ENCODE results near the gene DTX3L. TPM values are rescaled to one million over a fixed set of nuclear protein-coding genes. Genes with fewer than 3 reads are reported as not detected.

The DTX3L gene
- total and polyA plus RNA-seq, 2 experiments from 2014 or later, result 1.8 to 6.8 TPM

DNA sequence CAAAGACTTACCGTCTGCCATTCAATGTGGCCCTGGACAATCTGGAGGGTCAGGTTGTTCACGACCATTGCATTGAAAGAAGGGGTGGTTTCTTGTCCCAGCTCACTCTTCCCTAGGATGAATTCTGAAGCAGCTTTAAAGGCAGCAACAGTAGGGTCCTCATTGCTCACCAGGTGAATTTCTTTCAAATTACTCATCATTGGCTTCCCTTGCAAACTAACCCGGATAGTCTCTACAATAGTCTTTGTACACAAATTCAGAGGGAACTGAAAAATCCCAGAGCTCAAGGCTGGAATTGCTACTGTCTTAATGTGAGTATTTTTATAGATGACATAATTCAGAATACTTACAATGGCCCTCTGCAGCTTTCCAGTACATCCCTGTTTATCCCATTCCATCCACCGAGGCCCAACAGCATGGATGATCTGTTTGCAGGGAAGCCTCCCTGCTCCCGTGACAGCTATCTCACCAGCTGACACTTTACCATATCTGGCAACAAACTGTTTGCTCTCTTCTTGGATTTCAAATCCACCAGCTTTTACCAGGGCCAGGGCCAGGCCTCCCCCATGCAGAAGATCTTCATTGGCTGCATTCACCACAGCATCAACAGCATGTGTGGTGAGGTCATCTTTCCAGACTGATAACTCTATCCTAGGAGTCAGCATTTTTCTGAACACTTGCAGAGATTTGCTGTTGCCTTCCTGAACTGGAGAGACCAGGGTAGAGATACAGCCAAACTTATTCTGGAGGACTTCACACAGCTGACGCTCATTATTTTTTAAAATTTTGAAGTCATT, 8.7 kb upstream of the DTX3L start:
- no peaks in the 10 kb centered on the region for H3K27me3 ChIP-seq (ENCODE audit: insufficient read depth)
- no peak overlapping the region for H2AFZ ChIP-seq
- TF ChIP-seq EZH2 (IDR thresholded peaks at IDR 0.05; ENCODE audit: low read depth, unreplicated experiment), result no peak
- TF ChIP-seq, protein P1, sequence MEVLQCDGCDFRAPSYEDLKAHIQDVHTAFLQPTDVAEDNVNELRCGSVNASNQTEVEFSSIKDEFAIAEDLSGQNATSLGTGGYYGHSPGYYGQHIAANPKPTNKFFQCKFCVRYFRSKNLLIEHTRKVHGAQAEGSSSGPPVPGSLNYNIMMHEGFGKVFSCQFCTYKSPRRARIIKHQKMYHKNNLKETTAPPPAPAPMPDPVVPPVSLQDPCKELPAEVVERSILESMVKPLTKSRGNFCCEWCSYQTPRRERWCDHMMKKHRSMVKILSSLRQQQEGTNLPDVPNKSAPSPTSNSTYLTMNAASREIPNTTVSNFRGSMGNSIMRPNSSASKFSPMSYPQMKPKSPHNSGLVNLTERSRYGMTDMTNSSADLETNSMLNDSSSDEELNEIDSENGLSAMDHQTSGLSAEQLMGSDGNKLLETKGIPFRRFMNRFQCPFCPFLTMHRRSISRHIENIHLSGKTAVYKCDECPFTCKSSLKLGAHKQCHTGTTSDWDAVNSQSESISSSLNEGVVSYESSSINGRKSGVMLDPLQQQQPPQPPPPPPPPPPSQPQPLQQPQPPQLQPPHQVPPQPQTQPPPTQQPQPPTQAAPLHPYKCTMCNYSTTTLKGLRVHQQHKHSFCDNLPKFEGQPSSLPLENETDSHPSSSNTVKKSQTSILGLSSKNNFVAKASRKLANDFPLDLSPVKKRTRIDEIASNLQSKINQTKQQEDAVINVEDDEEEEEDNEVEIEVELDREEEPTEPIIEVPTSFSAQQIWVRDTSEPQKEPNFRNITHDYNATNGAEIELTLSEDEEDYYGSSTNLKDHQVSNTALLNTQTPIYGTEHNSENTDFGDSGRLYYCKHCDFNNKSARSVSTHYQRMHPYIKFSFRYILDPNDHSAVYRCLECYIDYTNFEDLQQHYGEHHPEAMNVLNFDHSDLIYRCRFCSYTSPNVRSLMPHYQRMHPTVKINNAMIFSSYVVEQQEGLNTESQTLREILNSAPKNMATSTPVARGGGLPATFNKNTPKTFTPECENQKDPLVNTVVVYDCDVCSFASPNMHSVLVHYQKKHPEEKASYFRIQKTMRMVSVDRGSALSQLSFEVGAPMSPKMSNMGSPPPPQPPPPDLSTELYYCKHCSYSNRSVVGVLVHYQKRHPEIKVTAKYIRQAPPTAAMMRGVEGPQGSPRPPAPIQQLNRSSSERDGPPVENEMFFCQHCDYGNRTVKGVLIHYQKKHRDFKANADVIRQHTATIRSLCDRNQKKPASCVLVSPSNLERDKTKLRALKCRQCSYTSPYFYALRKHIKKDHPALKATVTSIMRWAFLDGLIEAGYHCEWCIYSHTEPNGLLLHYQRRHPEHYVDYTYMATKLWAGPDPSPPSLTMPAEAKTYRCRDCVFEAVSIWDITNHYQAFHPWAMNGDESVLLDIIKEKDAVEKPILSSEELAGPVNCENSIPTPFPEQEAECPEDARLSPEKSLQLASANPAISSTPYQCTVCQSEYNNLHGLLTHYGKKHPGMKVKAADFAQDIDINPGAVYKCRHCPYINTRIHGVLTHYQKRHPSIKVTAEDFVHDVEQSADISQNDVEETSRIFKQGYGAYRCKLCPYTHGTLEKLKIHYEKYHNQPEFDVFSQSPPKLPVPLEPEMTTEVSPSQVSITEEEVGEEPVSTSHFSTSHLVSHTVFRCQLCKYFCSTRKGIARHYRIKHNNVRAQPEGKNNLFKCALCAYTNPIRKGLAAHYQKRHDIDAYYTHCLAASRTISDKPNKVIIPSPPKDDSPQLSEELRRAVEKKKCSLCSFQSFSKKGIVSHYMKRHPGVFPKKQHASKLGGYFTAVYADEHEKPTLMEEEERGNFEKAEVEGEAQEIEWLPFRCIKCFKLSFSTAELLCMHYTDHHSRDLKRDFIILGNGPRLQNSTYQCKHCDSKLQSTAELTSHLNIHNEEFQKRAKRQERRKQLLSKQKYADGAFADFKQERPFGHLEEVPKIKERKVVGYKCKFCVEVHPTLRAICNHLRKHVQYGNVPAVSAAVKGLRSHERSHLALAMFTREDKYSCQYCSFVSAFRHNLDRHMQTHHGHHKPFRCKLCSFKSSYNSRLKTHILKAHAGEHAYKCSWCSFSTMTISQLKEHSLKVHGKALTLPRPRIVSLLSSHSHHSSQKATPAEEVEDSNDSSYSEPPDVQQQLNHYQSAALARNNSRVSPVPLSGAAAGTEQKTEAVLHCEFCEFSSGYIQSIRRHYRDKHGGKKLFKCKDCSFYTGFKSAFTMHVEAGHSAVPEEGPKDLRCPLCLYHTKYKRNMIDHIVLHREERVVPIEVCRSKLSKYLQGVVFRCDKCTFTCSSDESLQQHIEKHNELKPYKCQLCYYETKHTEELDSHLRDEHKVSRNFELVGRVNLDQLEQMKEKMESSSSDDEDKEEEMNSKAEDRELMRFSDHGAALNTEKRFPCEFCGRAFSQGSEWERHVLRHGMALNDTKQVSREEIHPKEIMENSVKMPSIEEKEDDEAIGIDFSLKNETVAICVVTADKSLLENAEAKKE (CRISPR knock-in tag; IDR thresholded peaks at IDR 0.05), result no peak
- TF ChIP-seq STAT1 (IDR thresholded peaks at IDR 0.05; ENCODE audit: unreplicated experiment), result no peak
- no peak for TF ChIP-seq EZH2phosphoT487 (IDR thresholded peaks at IDR 0.05; ENCODE audit: unreplicated experiment)
- TF ChIP-seq ZNF114 (CRISPR knock-in tag; IDR thresholded peaks at IDR 0.05), result no peak
- no peak for TF ChIP-seq CREB1 (CRISPR knock-in tag; IDR thresholded peaks at IDR 0.05; ENCODE audit: low read depth)
- TF ChIP-seq JUNB (IDR thresholded peaks at IDR 0.05; ENCODE audit: unreplicated experiment), result no peak
- TF ChIP-seq ZNF331 (CRISPR knock-in tag; IDR thresholded peaks at IDR 0.05; ENCODE audit: low read depth), result no peak
- no peak for TF ChIP-seq CTCF (conservative IDR thresholded peaks at IDR 0.05; ENCODE audit: low read depth in 2 of 2)
- TF ChIP-seq REST (IDR thresholded peaks at IDR 0.05; ENCODE audit: unreplicated experiment), result no peak
- no peak for TF ChIP-seq POLR2AphosphoS5 (IDR thresholded peaks at IDR 0.05; ENCODE audit: low read depth)
- no peak for TF ChIP-seq NANOG (IDR thresholded peaks at IDR 0.05; ENCODE audit: borderline replicate concordance)
- no peaks in the 10 kb centered on the region for H3K27me3 Mint-ChIP-seq (ENCODE audit: insufficient read depth, low read depth, poor library complexity)
- H3K79me2 ChIP-seq (replicated peaks; ENCODE audit: insufficient read depth), result no peaks in the 10 kb centered on the region
- no peak overlapping the region for H3K27ac ChIP-seq (ENCODE audit: low read depth)
- no peak for ATAC-seq
- no peak for DNase-seq (ENCODE audit: low spot score)
- no peaks in the 10 kb centered on the region for H3K36me3 Mint-ChIP-seq (ENCODE audit: low read depth)
- H3F3A ChIP-seq (replicated peaks; ENCODE audit: low read depth), result no peaks in the 10 kb centered on the region
- no peak overlapping the region for H3K4me3 ChIP-seq
- peaks cover 21% of the 10 kb centered on the region for H3K4me1 ChIP-seq (ENCODE audit: insufficient read depth)
- no peaks in the 10 kb centered on the region for H4K20me1 ChIP-seq (replicated peaks; ENCODE audit: insufficient read depth)
- no peaks in the 10 kb centered on the region for H3K9me3 Mint-ChIP-seq
- H3K36me3 ChIP-seq (ENCODE audit: insufficient read depth), result no peaks in the 10 kb centered on the region
- no peak overlapping the region for H3K4me2 ChIP-seq
- H3K27ac Mint-ChIP-seq, result no peak overlapping the region
- no peak overlapping the region for H3K4me3 Mint-ChIP-seq
- H3K9me2 ChIP-seq (ENCODE audit: insufficient read depth), result no peaks in the 10 kb centered on the region
- peaks cover 31% of the 10 kb centered on the region for H3K4me1 Mint-ChIP-seq
